ENCODE measurements around the gene JAGN1. TPM values are rescaled to one million over a fixed set of nuclear protein-coding genes. Genes with fewer than 3 reads are reported as not detected.

JAGN1 gene
- total RNA-seq, 4 donors from 2014 or later, result 29.5 to 71.3 (median 49.8) TPM

- peak overlapping the region; percentile 89 for H3K27ac ChIP-seq
- H3K4me1 ChIP-seq, result peaks cover 47% of the 10 kb centered on the region
- H3K36me3 ChIP-seq, result peaks cover 6% of the 10 kb centered on the region
- no peaks in the 10 kb centered on the region for H3K9me3 ChIP-seq
- DNase-seq (ENCODE audit: low spot score in 2 of 2), result no peak
- H3K27me3 ChIP-seq, result no peaks in the 10 kb centered on the region
- 17% methylated on average over 4 of the region's 4 CpGs for WGBS
- H3K4me3 ChIP-seq, result peak overlapping the region; percentile 53
- TF ChIP-seq CTCF (IDR thresholded peaks at IDR 0.05) (no peak), POLR2A (IDR thresholded peaks at IDR 0.05) (no peak), POLR2AphosphoS5 (IDR thresholded peaks at IDR 0.05) (no peak), EP300 (IDR thresholded peaks at IDR 0.05) (no peak)
Observed at GRCh38 chr3:9903238-9903624, 12.8 kb downstream of the JAGN1 start.

- Histone ChIP-seq H3K4me1 (peaks cover 46% of the 10 kb centered on the region), H3K4me3 (peak overlapping the region; percentile 53), H3K27me3 (no peaks in the 10 kb centered on the region), H3K36me3 (peaks cover 13% of the 10 kb centered on the region), H3K27ac (peak overlapping the region; percentile 89), H3K9me3 (no peaks in the 10 kb centered on the region)
- DNase-seq (ENCODE audit: low spot score in 2 of 2), result no peak
- TF ChIP-seq EP300 (IDR thresholded peaks at IDR 0.05), result no peak
- no peak for TF ChIP-seq POLR2AphosphoS5 (IDR thresholded peaks at IDR 0.05)
- TF ChIP-seq POLR2A (IDR thresholded peaks at IDR 0.05), result no peak
- TF ChIP-seq CTCF (IDR thresholded peaks at IDR 0.05), result no peak
- 68% methylated on average over 2 of the region's 4 CpGs for WGBS
Observed at GRCh38 chr3:9903904-9904303, 13.5 kb downstream of the JAGN1 start.

GRCh38 chr3:9906480-9906879 is 16.1 kb downstream of the JAGN1 start:
- Histone ChIP-seq H3K4me1 (peaks cover 38% of the 10 kb centered on the region), H3K4me3 (no peak overlapping the region), H3K27me3 (no peaks in the 10 kb centered on the region), H3K9me3 (no peaks in the 10 kb centered on the region), H3K36me3 (peaks cover 33% of the 10 kb centered on the region), H3K27ac (no peak overlapping the region)
- WGBS, result 77% methylated on average over 5 of the region's 5 CpGs
- TF ChIP-seq EP300 (IDR thresholded peaks at IDR 0.05), result no peak
- no peak for DNase-seq (ENCODE audit: low spot score in 2 of 2)

- Histone ChIP-seq H3K4me1 (peaks cover 38% of the 10 kb centered on the region), H3K36me3 (peaks cover 35% of the 10 kb centered on the region), H3K27me3 (no peaks in the 10 kb centered on the region), H3K4me3 (no peak overlapping the region), H3K9me3 (no peaks in the 10 kb centered on the region), H3K27ac (no peak overlapping the region)
- TF ChIP-seq POLR2A (IDR thresholded peaks at IDR 0.05) (no peak), CTCF (IDR thresholded peaks at IDR 0.05) (no peak), EP300 (IDR thresholded peaks at IDR 0.05) (no peak), POLR2AphosphoS5 (IDR thresholded peaks at IDR 0.05) (no peak)
- 81% methylated on average over 3 of the region's 3 CpGs for WGBS
- no peak for DNase-seq (ENCODE audit: low spot score in 2 of 2)
Observed at GRCh38 chr3:9908286-9908685, 17.9 kb downstream of the JAGN1 start.

- no peak for TF ChIP-seq EP300 (IDR thresholded peaks at IDR 0.05)
- TF ChIP-seq POLR2A (IDR thresholded peaks at IDR 0.05), result no peak
- TF ChIP-seq POLR2AphosphoS5 (IDR thresholded peaks at IDR 0.05), result no peak
- TF ChIP-seq CTCF (IDR thresholded peaks at IDR 0.05), result no peak
- peaks cover 35% of the 10 kb centered on the region for H3K36me3 ChIP-seq
- H3K4me1 ChIP-seq, result peaks cover 40% of the 10 kb centered on the region
- no peaks in the 10 kb centered on the region for H3K9me3 ChIP-seq
- 63% methylated on average over 7 of the region's 7 CpGs for WGBS
- DNase-seq (ENCODE audit: low spot score in 2 of 2), result no peak
- H3K4me3 ChIP-seq, result no peak overlapping the region
- no peaks in the 10 kb centered on the region for H3K27me3 ChIP-seq
- no peak overlapping the region for H3K27ac ChIP-seq
Observed at GRCh38 chr3:9909221-9910013, 19.0 kb downstream of the JAGN1 start.

Measured in suprapubic skin (tissue), 4 donors.